Hepatocyte (in vitro differentiated cells): Measurements from ENCODE around the gene SHKBP1.

Experiments used
- EZH2 ChIP-seq: fragments of 200-600 bp; sonication (generic); IDR thresholded peaks from 2 replicates; pipeline ENCODE4 v1.6.1; 2016; ENCODE audit warnings: antibody characterized with exemption, mild to moderate bottlenecking, borderline replicate concordance
- TF ChIP-seq, protein P1 (sequence below): fragments of 200-600 bp; sonication (generic); IDR thresholded peaks from 2 replicates; pipeline ENCODE4 v1.5.1; 2016; ENCODE audit warnings: antibody characterized with exemption, mild to moderate bottlenecking; ENCODE audit not compliant: poor library complexity

- TF ChIP-seq, protein P1, sequence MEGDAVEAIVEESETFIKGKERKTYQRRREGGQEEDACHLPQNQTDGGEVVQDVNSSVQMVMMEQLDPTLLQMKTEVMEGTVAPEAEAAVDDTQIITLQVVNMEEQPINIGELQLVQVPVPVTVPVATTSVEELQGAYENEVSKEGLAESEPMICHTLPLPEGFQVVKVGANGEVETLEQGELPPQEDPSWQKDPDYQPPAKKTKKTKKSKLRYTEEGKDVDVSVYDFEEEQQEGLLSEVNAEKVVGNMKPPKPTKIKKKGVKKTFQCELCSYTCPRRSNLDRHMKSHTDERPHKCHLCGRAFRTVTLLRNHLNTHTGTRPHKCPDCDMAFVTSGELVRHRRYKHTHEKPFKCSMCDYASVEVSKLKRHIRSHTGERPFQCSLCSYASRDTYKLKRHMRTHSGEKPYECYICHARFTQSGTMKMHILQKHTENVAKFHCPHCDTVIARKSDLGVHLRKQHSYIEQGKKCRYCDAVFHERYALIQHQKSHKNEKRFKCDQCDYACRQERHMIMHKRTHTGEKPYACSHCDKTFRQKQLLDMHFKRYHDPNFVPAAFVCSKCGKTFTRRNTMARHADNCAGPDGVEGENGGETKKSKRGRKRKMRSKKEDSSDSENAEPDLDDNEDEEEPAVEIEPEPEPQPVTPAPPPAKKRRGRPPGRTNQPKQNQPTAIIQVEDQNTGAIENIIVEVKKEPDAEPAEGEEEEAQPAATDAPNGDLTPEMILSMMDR = no peak
- TF ChIP-seq EZH2 = no peak
These were observed 33.1 kb downstream of the SHKBP1 start for GRCh38 chr19:40609561-40610395.
